HG02852 (cell line): ENCODE results near the gene PPM1H.
"Not testable (repeated sequence)": the region's sequence is repeated elsewhere in the genome, so short reads cannot be mapped to it uniquely, and the experiment has no call there.

ENCODE experiments used
- ATAC-seq: cut with Tn5 transposase; IDR thresholded peaks from one replicate; pipeline ENCODE4 v1.9.1; 2021; ENCODE audit warnings: mild to moderate bottlenecking, moderate library complexity; ENCODE audit not compliant: unreplicated experiment

PPM1H gene

GRCh38 chr12:62910549-62911169 is 24.3 kb downstream of the PPM1H start:
- ATAC-seq: no peak

- ATAC-seq: no peak
Observed at GRCh38 chr12:62909340-62909739, 25.6 kb downstream of the PPM1H start.

GRCh38 chr12:62908674-62909073 is 26.3 kb downstream of the PPM1H start:
- ATAC-seq: no peak

GRCh38 chr12:62907561-62907960 is 27.4 kb downstream of the PPM1H start:
- no peak for ATAC-seq

DNA sequence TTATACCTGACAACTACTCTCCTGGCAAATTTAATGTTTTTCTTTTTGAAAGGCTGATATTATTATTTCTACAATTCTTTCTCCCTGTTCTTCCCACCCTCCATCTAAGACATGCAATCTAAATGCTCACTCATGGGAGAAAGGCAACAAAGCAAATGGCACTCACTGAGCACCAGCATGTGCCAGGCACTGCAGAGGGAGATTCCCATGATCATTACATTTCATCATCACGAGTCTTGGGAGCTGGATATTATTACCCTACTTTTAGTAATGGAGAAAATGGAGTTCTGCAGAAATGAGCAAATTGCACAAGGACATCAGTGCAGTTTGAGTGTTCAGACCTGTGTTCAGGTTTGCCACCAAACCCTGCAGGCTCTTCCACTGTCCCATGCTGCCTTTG is 27.9 kb downstream of the PPM1H start:
- ATAC-seq: no peak

- no peak for ATAC-seq
Observed at GRCh38 chr12:62903151-62903550, 31.8 kb downstream of the PPM1H start.

- no peak for ATAC-seq
Observed at GRCh38 chr12:62900686-62901272, 34.2 kb downstream of the PPM1H start.

DNA sequence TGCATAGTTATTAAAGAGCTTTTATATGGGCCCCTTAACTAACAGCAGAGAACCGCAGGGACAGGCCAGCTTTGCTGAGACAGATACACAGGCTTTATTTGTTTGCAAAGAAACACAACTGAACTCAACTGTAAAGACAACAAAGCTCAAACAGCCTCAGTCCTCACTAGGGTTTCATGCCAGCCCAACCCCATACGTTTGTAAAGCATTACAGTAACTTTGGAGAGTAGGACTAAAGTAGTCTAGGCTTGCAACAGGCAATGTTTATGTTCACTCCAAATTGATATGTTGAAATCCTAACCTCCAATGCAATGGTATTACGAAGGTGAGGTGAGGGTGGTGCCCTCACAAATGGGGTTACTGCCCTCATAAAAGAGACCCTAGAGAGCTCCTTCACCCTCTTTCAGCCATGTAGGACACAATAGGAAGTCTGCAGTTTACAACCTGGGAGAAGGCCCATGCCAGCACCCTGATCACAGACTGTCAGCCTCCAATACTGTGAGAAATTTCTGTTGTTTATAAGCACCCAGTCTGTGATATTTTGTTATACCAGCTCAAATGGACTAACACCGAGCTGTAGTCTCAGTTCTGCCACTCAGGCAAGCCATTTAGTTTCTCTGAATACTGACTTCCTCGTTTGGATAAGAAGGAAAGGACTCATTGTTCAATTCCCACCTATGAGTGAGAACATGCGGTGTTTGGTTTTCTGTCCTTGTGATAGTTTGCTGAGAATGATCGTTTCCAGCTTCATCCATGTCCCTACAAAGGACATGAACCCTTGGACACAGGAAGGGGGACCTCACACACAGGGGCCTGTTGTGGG is 35.2 kb downstream of the PPM1H start:
- no peak for ATAC-seq

- no peak for ATAC-seq
Observed at GRCh38 chr12:62898526-62898925, 36.4 kb downstream of the PPM1H start.

GRCh38 chr12:62895351-62895877 is 39.5 kb downstream of the PPM1H start:
- no peak for ATAC-seq

DNA sequence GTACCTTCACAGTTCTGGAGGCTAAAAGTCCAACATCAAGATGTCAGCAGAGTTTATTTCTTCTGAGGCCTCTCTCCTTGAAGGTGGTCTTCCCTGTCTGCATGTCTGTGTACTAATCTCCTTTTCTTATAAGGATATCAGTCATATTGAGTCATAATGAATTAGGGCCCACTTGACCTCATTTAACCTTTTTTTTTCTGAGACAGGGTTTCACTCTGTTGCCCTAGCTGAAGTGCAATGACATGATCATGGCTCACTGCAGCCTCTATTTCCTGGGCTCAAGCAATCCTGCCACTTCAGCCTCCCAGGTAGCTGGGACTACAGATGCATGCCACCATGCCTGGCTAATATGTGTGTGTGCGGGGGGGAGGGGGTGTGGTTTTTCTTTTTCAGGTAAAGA is 41.7 kb downstream of the PPM1H start:
- ATAC-seq: no peak

DNA sequence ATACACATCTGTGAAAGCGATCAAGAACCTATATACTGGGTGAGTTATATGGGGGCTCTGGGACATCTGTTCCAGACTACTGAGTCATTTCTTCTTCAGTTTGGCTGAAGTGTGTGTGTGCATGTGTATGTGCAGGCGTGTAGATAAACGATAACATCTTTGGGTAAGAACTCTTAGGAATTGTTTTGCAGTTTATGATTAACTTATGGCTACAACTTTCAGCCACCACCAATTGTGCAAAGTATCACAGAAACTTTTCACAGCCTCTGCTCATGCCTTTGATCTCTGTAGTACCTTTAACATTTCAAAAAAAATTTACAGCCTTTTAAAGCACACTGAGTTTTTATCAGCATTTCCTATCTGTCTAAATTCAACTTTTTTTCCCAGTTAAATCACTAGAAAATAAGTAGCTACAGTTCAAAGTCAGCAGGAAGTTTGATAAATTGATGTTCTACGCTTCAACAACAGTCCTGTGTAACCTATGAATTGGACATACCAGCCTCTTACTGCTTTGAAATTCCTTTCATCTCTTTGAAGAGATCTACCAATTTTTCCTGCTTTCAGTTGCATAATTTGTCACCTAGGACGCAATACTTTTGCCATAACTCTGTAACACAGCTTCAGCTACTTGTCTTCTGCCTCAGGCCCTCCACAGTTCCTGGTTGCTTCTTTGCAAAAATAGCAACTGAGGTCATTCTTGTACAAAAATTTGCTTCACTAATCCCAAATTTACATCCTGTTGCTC is 43.0 kb downstream of the PPM1H start:
- ATAC-seq: no peak

DNA sequence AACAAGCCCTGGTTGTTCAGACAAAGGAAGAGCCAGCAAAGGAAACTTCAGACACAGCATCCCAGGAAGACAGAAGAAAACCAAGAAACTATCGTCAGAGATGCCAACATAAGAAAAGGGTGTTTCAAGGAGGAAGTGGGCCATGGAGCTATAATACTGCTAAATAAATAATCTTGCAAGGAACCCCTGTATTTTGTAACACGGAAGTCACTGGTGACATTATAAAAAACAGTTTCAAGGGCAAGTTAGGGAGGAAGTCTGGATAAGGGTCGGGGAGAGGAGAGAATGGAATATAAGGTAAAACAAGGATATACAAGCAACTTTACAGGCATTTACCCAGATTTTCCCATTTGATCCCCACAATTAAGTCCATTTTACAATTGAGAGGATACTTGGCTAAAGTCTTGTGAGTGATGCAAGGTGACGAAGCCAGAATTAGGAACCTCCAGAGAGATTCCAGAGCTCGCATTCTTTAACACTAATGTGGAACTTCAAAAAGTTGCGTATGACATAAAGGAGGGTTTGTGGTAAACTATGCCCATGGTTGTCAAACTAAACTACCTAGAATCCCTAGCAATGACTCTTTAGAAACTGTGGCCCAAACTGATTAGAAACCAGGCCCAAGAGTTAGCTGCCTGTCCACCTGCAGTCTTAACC is 46.4 kb downstream of the PPM1H start:
- no peak for ATAC-seq

- ATAC-seq: no peak
Observed at GRCh38 chr12:62886796-62887195, 48.2 kb downstream of the PPM1H start.

- no peak for ATAC-seq
Observed at GRCh38 chr12:62885242-62885641, 49.7 kb downstream of the PPM1H start.

- ATAC-seq: not testable (repeated sequence)
Observed at GRCh38 chr12:62884832-62885231, 50.1 kb downstream of the PPM1H start.

DNA sequence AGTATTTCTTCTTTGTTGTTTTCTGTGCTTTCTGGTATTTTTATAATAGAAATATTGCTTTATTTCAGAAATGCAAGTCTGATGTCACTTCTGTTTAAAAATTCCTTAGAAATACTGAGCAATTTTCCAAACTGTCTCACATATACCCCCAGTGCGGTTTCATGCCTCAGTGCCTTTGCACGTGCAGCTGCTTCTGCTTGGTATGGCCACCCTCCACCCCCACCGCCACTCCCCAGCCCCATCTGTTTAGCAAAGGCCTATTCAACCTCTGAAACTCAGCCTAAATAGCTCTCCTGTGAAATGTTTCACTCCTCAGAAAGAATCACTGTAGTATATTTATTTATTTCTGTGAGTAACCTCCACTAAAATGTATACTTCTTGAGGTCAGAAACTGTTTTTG is 52.3 kb downstream of the PPM1H start:
- no peak for ATAC-seq

DNA sequence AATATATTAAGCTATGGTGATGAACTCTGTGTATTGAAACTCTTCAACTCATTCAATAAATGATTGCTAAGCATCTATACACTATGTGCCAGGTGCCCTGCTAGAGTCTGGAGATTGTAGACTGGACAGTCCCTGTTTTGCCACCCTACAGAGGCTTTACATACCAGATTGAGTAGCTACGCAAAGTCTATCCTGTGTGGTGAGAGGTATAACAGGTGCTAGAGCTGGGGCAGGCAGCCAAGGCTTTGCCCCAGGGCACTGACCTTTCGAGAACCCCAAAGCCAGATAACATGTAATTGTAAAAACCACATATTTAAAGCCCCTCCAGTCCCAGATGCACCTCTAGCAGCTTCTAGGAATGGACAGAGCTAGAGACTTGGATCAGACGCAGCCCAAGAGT is 52.8 kb downstream of the PPM1H start:
- no peak for ATAC-seq

DNA sequence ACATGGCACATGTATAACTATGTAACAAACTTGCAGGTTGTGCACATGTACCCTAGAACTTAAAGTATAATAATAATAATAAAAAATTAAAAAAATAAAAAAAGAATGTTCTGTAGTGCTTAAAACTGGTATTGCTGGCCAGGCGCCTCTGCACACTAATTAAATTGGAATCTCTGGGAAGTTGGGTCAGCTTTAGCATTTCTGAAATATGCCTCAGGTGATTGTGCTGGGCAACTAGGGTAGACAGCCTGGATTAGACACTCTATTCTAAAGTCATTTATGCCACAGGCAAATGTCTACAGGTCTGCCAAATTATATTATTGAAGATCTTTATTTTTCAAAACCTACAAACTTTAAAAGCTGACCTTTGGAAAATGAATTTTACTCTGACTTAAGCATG is 55.3 kb downstream of the PPM1H start:
- no peak for ATAC-seq

DNA sequence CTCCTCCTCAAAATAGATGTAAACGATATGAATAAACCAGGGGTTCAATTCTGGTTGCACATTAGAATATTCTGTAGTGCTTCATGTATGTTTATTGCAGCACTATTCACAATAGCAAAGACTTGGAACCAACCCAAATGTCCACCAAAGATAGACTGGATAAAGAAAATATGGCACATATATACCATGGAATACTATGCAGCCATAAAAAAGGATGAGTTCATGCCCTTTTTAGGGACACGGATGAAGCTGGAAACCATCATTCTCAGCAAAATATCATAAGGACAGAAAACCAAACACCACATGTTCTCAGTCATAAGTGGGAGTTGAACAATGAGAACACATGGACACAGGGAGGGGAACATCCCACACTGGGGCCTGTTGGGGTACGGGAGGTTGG is 55.7 kb downstream of the PPM1H start:
- not testable (repeated sequence) for ATAC-seq

DNA sequence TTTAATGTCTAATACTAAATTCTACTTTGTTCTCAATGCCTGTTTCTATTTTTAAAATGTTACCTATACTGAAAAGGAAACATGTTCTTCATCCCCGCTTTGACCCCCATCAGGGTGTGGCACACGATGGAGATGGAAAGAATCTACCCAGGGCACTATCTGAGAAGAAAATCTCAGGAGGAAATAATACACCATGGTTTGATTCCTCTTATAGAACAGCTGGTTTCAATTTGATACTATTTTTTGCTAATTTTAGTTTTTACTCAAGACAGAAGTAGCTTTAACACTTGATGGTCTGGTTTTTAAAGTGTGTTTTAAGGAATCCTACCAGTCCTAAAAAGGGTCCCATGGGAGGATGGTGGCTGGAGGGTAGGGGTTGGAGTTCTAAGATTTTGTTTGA is 56.7 kb downstream of the PPM1H start:
- ATAC-seq: no peak
